MM.1S (cell line): ENCODE measurements around the gene INHBE.

Source experiments
- CTCF ChIP-seq: fragments of 300-600 bp; sonication (generic); IDR thresholded peaks from 2 replicates; pipeline ENCODE4 v1.5.1; 2016; ENCODE audit warnings: antibody characterized with exemption, low read length, mixed read lengths
- EZH2 ChIP-seq: fragments of 300-600 bp; sonication (generic); optimal IDR thresholded peaks from 2 replicates; pipeline ENCODE3; 2017; ENCODE audit warnings: low read depth, mild to moderate bottlenecking, antibody characterized with exemption, low read length, mixed read lengths
- EZH2phosphoT487 ChIP-seq: fragments of 300-600 bp; sonication (generic); IDR thresholded peaks from 2 replicates; pipeline ENCODE4 v1.6.1; 2018; ENCODE audit warnings: antibody characterized with exemption, low read length

- TF ChIP-seq CTCF (no peak), EZH2 (no peak), EZH2phosphoT487 (no peak)
These were observed 6.3 kb downstream of the INHBE start for GRCh38 chr12:57461276-57461916.
